PFSK-1 (cell line): ENCODE measurements around the gene DBX1.

Source experiments
- FOXP2 ChIP-seq: optimal IDR thresholded peaks from 2 replicates; pipeline ENCODE3; 2011; ENCODE audit warnings: borderline replicate concordance, control low read depth, inconsistent platforms; ENCODE audit not compliant: insufficient read depth; ENCODE audit errors: extremely low read length, extremely low read depth
- POLR2AphosphoS5 ChIP-seq: IDR thresholded peaks from 2 replicates; pipeline ENCODE4 v1.6.1; 2012; ENCODE audit warnings: low read depth, mild to moderate bottlenecking, control low read depth, low read length, moderate library complexity
- SIN3A ChIP-seq: IDR thresholded peaks from 2 replicates; pipeline ENCODE4 v1.6.1; 2012; ENCODE audit warnings: mild to moderate bottlenecking, low read length, moderate library complexity, borderline replicate concordance; ENCODE audit not compliant: insufficient read depth
- TAF1 ChIP-seq: IDR thresholded peaks from 2 replicates; pipeline ENCODE4 v1.6.1; 2012; ENCODE audit warnings: low read length, control low read depth, borderline replicate concordance; ENCODE audit not compliant: insufficient read depth
- TF ChIP-seq, protein P1 (sequence below), 2 experiments: IDR thresholded peaks; 2 replicates each; pipeline versions ENCODE4 v1.6.1 to v1.8.0; 2011 to 2012; ENCODE audit warnings: low read depth in 2 of 2, low read length in 2 of 2, control low read depth in 1 of 2, inconsistent platforms in 1 of 2, mild to moderate bottlenecking in 1 of 2, moderate library complexity in 1 of 2; ENCODE audit not compliant: insufficient read depth in 1 of 2

DBX1 gene

DNA sequence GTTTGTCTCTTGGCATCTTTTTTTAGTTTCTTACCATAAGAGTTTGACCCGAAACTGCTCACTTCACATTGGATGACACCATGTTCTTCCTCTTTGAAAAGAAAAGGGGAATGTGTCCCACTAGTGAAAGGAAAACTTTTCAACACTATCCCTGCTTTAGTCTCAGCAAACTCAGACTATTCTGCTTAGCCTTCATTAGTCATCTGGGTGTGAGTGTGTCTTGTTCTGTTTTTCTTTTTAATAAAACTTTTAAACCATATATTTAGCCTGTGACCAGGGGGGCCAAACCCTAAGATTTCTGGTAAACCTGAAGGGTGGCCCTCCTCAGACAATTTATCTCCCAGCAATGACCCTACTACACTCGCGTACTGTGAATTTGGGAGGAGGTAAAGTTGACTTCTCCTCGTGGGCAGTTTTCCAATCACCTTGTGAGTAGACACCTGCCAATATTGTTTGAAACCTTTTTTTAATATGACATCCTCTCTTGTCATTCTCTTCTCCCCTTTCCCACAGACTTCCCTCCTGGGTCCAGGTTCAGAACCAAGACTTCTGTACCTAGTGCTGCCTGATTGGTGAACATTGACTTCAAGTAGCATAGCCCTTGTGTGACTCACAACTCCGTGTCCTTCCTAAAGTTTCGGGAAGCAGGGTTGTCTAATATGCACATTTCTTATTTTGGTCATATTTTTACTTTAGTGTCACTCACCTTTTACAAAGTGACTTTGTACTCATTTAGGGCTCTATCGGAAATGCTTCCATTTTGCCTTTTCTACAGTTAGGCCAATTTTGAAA lies 39.9 kb downstream of the DBX1 start:
- TF ChIP-seq TAF1 = no peak
- no peak for TF ChIP-seq FOXP2
- TF ChIP-seq, protein P1, sequence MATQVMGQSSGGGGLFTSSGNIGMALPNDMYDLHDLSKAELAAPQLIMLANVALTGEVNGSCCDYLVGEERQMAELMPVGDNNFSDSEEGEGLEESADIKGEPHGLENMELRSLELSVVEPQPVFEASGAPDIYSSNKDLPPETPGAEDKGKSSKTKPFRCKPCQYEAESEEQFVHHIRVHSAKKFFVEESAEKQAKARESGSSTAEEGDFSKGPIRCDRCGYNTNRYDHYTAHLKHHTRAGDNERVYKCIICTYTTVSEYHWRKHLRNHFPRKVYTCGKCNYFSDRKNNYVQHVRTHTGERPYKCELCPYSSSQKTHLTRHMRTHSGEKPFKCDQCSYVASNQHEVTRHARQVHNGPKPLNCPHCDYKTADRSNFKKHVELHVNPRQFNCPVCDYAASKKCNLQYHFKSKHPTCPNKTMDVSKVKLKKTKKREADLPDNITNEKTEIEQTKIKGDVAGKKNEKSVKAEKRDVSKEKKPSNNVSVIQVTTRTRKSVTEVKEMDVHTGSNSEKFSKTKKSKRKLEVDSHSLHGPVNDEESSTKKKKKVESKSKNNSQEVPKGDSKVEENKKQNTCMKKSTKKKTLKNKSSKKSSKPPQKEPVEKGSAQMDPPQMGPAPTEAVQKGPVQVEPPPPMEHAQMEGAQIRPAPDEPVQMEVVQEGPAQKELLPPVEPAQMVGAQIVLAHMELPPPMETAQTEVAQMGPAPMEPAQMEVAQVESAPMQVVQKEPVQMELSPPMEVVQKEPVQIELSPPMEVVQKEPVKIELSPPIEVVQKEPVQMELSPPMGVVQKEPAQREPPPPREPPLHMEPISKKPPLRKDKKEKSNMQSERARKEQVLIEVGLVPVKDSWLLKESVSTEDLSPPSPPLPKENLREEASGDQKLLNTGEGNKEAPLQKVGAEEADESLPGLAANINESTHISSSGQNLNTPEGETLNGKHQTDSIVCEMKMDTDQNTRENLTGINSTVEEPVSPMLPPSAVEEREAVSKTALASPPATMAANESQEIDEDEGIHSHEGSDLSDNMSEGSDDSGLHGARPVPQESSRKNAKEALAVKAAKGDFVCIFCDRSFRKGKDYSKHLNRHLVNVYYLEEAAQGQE (IDR thresholded peaks at IDR 0.05; ENCODE audit: insufficient read depth in 1 of 2, low read depth in 2 of 2, low read length in 2 of 2) = no peak
- no peak for TF ChIP-seq SIN3A
- no peak for TF ChIP-seq POLR2AphosphoS5

- TF ChIP-seq FOXP2 (no peak), POLR2AphosphoS5 (no peak), TAF1 (no peak), SIN3A (no peak)
- TF ChIP-seq, protein P1 (IDR thresholded peaks at IDR 0.05; ENCODE audit: insufficient read depth in 1 of 2, low read depth in 2 of 2, low read length in 2 of 2) = no peak
Observed at GRCh38 chr11:20119315-20119714, 41.0 kb downstream of the DBX1 start.

DNA sequence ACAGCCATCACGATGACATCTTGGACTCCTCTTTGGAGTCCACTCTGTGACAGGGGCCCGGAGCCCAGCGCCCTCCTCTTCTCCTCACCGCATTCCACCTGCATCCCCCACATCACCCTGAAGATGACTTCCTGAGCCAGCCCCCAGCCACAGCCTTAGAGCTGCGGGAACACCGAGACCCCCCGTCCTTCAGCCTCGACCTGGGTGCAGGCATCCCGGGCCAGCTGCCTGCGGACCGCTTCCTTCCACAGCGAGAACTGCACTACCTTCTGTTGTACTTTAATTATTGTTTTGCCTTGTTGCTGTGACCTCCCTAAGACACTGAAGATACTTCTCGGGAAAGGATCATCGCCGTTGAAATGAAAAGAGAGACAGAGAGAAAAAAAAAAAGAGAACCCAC lies 42.1 kb downstream of the DBX1 start:
- TF ChIP-seq, protein P1 (IDR thresholded peaks at IDR 0.05; ENCODE audit: insufficient read depth in 1 of 2, low read depth in 2 of 2, low read length in 2 of 2) = no peak
- TF ChIP-seq TAF1 = no peak
- TF ChIP-seq FOXP2 = no peak
- no peak for TF ChIP-seq SIN3A
- no peak for TF ChIP-seq POLR2AphosphoS5

DNA sequence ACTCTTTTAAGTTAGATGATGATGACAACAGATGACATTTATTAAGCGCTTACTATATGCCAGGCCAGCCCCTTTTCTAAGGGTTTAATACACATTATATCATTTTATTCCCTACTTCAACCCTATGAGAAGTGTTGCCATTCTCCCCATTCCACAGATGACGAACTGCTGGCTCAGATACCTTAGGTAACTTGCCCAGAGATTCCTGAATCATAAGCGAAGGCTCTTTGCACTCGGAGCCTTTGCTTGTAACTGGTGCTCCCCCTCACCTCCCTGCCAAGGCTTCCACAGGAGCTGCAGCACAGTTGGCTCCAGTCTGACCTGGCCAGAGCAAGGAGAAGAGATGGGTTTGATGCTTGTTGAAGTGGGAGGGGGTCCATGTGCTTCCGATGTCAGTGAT lies 43.0 kb downstream of the DBX1 start:
- TF ChIP-seq POLR2AphosphoS5 = no peak
- no peak for TF ChIP-seq SIN3A
- TF ChIP-seq TAF1 = no peak
- no peak for TF ChIP-seq FOXP2
- TF ChIP-seq, protein P1 (IDR thresholded peaks at IDR 0.05; ENCODE audit: insufficient read depth in 1 of 2, low read depth in 2 of 2, low read length in 2 of 2) = no peak

- TF ChIP-seq POLR2AphosphoS5 (no peak), SIN3A (no peak), TAF1 (no peak), FOXP2 (no peak)
Observed at GRCh38 chr11:20116825-20117224, 43.5 kb downstream of the DBX1 start.
